Neural cell (in vitro differentiated cells): ENCODE results near the gene CAND1. TPM values are rescaled to one million over a fixed set of nuclear protein-coding genes. Genes with fewer than 3 reads are reported as not detected.

Experiments
- H2AFZ ChIP-seq: fragments of 200-600, 300-800 bp; sonication (generic), shearing (Covaris generic); 2 replicates; pipeline ENCODE4 v1.6.0; 2014; ENCODE audit warnings: low read depth, mild to moderate bottlenecking, antibody characterized with exemption, low read length, moderate library complexity
- H3F3A ChIP-seq: fragments of 200-600 bp; shearing (Covaris generic); 2 replicates; pipeline ENCODE4 v1.6.1; 2016; ENCODE audit warnings: mild to moderate bottlenecking, moderate library complexity, mixed read lengths, antibody characterized with exemption, low read length; ENCODE audit not compliant: insufficient read depth, poor library complexity, severe bottlenecking
- H3K27ac ChIP-seq: fragments of 200-600, 300-800 bp; sonication (generic), shearing (Covaris generic); 2 replicates; pipeline ENCODE4 v1.5.1; 2014; ENCODE audit warnings: mild to moderate bottlenecking, low read length, moderate library complexity
- H3K27me3 ChIP-seq: fragments of 300-800, 200-600 bp; sonication (generic), shearing (Covaris generic); 2 replicates; pipeline ENCODE4 v1.6.0; 2014; ENCODE audit warnings: mild to moderate bottlenecking, low read depth, low read length, moderate library complexity; ENCODE audit not compliant: insufficient read depth
- H3K36me3 ChIP-seq: fragments of 300-800, 200-600 bp; sonication (generic), shearing (Covaris generic); 2 replicates; pipeline ENCODE4 v1.5.1; 2014; ENCODE audit warnings: mild to moderate bottlenecking, antibody characterized with exemption, low read length, moderate library complexity; ENCODE audit not compliant: insufficient read depth
- H3K4me2 ChIP-seq: fragments of 300-800, 200-600 bp; sonication (generic), shearing (Covaris generic); 2 replicates; pipeline ENCODE4 v1.6.0; 2014; ENCODE audit warnings: mild to moderate bottlenecking, low read length
- H3K4me3 ChIP-seq: fragments of 300-800, 200-600 bp; sonication (generic), shearing (Covaris generic); 2 replicates; pipeline ENCODE4 v1.5.1; 2014; ENCODE audit warnings: mild to moderate bottlenecking, low read length, moderate library complexity
- H3K79me2 ChIP-seq: fragments of 200-600 bp; shearing (Covaris generic); replicated peaks from 2 replicates; pipeline ENCODE4 v1.6.0; 2014; ENCODE audit warnings: mild to moderate bottlenecking, low read length, moderate library complexity; ENCODE audit not compliant: insufficient read depth
- H3K9ac ChIP-seq: fragments of 300-800, 200-600 bp; sonication (generic), shearing (Covaris generic); 2 replicates; pipeline ENCODE4 v1.6.1; 2016; ENCODE audit warnings: mild to moderate bottlenecking, low read length, mixed read lengths
- H3K9me2 ChIP-seq: fragments of 200-600 bp; shearing (Covaris generic); 2 replicates; pipeline ENCODE4 v1.6.1; 2016; ENCODE audit warnings: mild to moderate bottlenecking, low read length, mixed read lengths; ENCODE audit not compliant: insufficient read depth
- H3K9me3 ChIP-seq: fragments of 200-600, 300-800 bp; sonication (generic), shearing (Covaris generic); 2 replicates; pipeline ENCODE4 v1.6.1; 2016; ENCODE audit warnings: mild to moderate bottlenecking, mixed run types, low read length, moderate library complexity, mixed read lengths
- H4K20me1 ChIP-seq: fragments of 200-600 bp; shearing (Covaris generic); 2 replicates; pipeline ENCODE4 v1.6.1; 2016; ENCODE audit warnings: mild to moderate bottlenecking, mixed run types; ENCODE audit not compliant: insufficient read depth
- CTCF ChIP-seq: fragments of 450-650 bp; IDR thresholded peaks from 2 replicates; pipeline ENCODE4 v1.5.1; 2014; ENCODE audit warnings: antibody characterized with exemption, mild to moderate bottlenecking, moderate library complexity; ENCODE audit not compliant: poor library complexity, severe bottlenecking
- EP300 ChIP-seq: fragments of 450-650 bp; conservative IDR thresholded peaks from 2 replicates; pipeline ENCODE4 v1.6.1; 2014; ENCODE audit warnings: antibody characterized with exemption, mild to moderate bottlenecking, moderate library complexity; ENCODE audit not compliant: poor library complexity, severe bottlenecking
- EZH2 ChIP-seq: fragments of 200-600, 300-800 bp; shearing (Covaris generic), sonication (generic); IDR thresholded peaks from 2 replicates; pipeline ENCODE4 v1.6.1; 2014; ENCODE audit warnings: antibody characterized with exemption, low read length, borderline replicate concordance, mild to moderate bottlenecking; ENCODE audit not compliant: insufficient read depth, poor library complexity, severe bottlenecking
- MXI1 ChIP-seq: fragments of 450-650 bp; conservative IDR thresholded peaks from 2 replicates; pipeline ENCODE4 v1.6.1; 2014; ENCODE audit warnings: antibody characterized with exemption, mild to moderate bottlenecking; ENCODE audit not compliant: poor library complexity, severe bottlenecking
- POLR2AphosphoS5 ChIP-seq: IDR thresholded peaks from 2 replicates; pipeline ENCODE4 v1.6.1; 2012
- RAD21 ChIP-seq: fragments of 450-650 bp; conservative IDR thresholded peaks from 2 replicates; pipeline ENCODE4 v1.6.1; 2014; ENCODE audit warnings: antibody characterized with exemption, mild to moderate bottlenecking, moderate library complexity
- SMC3 ChIP-seq: fragments of 450-650 bp; conservative IDR thresholded peaks from 2 replicates; pipeline ENCODE4 v1.6.1; 2014; ENCODE audit warnings: antibody characterized with exemption, mild to moderate bottlenecking, moderate library complexity; ENCODE audit not compliant: poor library complexity
- TAF1 ChIP-seq: IDR thresholded peaks from 2 replicates; pipeline ENCODE4 v1.6.1; 2012; ENCODE audit warnings: low read depth
- polyA plus RNA-seq: library from polyadenylated mRNA; depleted of rRNA; stranded (reverse); fragments of >200 nt; gene quantifications from 2 replicates; pipeline ENCODE4 v1.2.3, GENCODE V29; 2014
- TF ChIP-seq, protein P1 (sequence below): IDR thresholded peaks from 2 replicates; pipeline ENCODE4 v1.6.1; 2012; ENCODE audit warnings: borderline replicate concordance

The CAND1 gene
- polyA plus RNA-seq, 1 donor from 2014 or later, result 132 TPM

DNA sequence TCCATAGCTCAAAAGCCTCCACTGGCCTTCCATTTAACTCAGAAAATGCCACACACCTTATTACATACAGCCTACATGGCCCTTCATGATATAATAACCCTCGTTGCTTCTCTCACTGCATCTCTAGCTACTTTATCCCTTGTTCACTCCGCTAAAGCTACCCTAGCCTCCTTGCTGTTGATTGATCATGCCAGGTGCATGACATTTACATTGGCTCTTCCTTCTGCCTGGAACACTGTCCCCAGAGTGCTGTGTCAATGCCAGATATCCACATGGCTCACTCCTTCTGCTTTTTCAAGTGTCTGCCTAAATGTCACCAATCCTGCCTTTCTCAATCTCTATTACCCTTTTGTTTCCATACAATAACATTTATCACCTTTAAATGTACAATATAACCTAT is 58.3 kb downstream of the CAND1 start:
- Histone ChIP-seq H3K9me2 (no peaks in the 10 kb centered on the region), H3K27me3 (no peaks in the 10 kb centered on the region), H3K4me3 (no peak overlapping the region), H4K20me1 (no peaks in the 10 kb centered on the region), H3K4me2 (no peak overlapping the region), H3K9ac (no peak overlapping the region), H3K36me3 (no peaks in the 10 kb centered on the region), H3K9me3 (no peaks in the 10 kb centered on the region), H3K79me2 (no peaks in the 10 kb centered on the region), H2AFZ (no peak overlapping the region), H3F3A (no peaks in the 10 kb centered on the region), H3K27ac (no peak overlapping the region)
- TF ChIP-seq TAF1 (no peak), EZH2 (no peak), POLR2AphosphoS5 (no peak), SMC3 (no peak), MXI1 (no peak), EP300 (no peak), CTCF (no peak), RAD21 (no peak)
- TF ChIP-seq, protein P1, sequence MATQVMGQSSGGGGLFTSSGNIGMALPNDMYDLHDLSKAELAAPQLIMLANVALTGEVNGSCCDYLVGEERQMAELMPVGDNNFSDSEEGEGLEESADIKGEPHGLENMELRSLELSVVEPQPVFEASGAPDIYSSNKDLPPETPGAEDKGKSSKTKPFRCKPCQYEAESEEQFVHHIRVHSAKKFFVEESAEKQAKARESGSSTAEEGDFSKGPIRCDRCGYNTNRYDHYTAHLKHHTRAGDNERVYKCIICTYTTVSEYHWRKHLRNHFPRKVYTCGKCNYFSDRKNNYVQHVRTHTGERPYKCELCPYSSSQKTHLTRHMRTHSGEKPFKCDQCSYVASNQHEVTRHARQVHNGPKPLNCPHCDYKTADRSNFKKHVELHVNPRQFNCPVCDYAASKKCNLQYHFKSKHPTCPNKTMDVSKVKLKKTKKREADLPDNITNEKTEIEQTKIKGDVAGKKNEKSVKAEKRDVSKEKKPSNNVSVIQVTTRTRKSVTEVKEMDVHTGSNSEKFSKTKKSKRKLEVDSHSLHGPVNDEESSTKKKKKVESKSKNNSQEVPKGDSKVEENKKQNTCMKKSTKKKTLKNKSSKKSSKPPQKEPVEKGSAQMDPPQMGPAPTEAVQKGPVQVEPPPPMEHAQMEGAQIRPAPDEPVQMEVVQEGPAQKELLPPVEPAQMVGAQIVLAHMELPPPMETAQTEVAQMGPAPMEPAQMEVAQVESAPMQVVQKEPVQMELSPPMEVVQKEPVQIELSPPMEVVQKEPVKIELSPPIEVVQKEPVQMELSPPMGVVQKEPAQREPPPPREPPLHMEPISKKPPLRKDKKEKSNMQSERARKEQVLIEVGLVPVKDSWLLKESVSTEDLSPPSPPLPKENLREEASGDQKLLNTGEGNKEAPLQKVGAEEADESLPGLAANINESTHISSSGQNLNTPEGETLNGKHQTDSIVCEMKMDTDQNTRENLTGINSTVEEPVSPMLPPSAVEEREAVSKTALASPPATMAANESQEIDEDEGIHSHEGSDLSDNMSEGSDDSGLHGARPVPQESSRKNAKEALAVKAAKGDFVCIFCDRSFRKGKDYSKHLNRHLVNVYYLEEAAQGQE, result no peak

DNA sequence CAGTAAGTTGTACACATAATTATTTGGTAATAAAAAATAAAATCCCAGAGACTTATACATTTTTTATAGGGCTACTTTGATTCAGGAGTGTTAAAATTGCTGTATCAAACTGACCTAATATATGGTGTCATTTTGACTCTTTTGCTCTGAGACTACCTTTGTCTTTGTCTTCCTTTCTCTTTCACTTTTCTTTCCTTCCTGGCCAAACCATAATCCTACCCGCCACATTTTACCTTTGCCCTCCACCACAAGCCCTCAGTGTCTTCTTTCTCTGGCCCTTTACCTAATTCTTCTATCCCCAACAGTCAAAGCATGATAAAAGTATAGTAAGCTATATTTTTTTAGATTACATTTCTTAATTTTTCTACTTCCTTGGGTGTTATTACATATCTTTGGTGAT is 62.0 kb downstream of the CAND1 start:
- no peaks in the 10 kb centered on the region for H4K20me1 ChIP-seq
- no peaks in the 10 kb centered on the region for H3F3A ChIP-seq

More for the DNA sequence above, 62.0 kb downstream of the CAND1 start:
- no peak overlapping the region for H3K27ac ChIP-seq
- H3K79me2 ChIP-seq, result no peaks in the 10 kb centered on the region
- H3K9me2 ChIP-seq, result no peaks in the 10 kb centered on the region
- H3K9ac ChIP-seq, result no peak overlapping the region
- no peak overlapping the region for H3K4me2 ChIP-seq
- no peak for TF ChIP-seq EZH2
- TF ChIP-seq MXI1, result no peak
- TF ChIP-seq SMC3, result no peak
- TF ChIP-seq EP300, result no peak
- TF ChIP-seq, protein P1, result no peak
- no peak for TF ChIP-seq POLR2AphosphoS5
- no peak for TF ChIP-seq CTCF
- no peak for TF ChIP-seq RAD21
- TF ChIP-seq TAF1, result no peak
- no peak overlapping the region for H2AFZ ChIP-seq
- no peaks in the 10 kb centered on the region for H3K9me3 ChIP-seq
- H3K4me3 ChIP-seq, result no peak overlapping the region
- no peaks in the 10 kb centered on the region for H3K36me3 ChIP-seq
- H3K27me3 ChIP-seq, result no peaks in the 10 kb centered on the region
